ENCODE data around the gene SMCO1.

DNA sequence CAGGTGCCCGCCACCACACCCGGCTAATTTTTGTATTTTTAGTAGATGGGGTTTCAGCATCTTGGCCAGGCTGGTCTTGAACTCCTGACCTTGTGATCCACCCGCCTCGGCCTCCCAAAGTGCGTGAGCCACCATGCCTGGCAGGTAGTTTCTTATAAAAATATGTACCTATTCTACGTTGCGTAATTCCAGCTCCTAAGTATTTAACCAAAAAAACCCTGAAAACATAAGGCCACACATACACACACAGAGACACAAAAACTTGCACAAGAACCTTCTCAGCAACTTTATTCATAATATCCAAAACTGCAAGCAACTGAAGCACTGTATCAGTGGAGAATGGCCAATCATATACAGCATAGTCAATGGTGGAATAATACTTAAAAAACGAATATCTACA, 16.8 kb downstream of the SMCO1 start:
- no peak for TF ChIP-seq POLR2A (IDR thresholded peaks at IDR 0.05; ENCODE audit: low read length)
- TF ChIP-seq GATA1 (IDR thresholded peaks at IDR 0.05; ENCODE audit: low read depth, low read length): no peak
